GM18507 (cell line): Measurements from ENCODE around the gene ADAMTS17.

Source experiments
- DNase-seq: peaks from one replicate; pipeline ENCODE4 v3.0.0; 2011; ENCODE audit warnings: low read depth; ENCODE audit not compliant: insufficient read length; ENCODE audit errors: extremely low spot score
- FAIRE-seq: peaks from 2 replicates; lab custom pipeline; 2011; peaks lifted over from hg19 to GRCh38; lab: Jason Lieb, UNC

Gene ADAMTS17

DNA sequence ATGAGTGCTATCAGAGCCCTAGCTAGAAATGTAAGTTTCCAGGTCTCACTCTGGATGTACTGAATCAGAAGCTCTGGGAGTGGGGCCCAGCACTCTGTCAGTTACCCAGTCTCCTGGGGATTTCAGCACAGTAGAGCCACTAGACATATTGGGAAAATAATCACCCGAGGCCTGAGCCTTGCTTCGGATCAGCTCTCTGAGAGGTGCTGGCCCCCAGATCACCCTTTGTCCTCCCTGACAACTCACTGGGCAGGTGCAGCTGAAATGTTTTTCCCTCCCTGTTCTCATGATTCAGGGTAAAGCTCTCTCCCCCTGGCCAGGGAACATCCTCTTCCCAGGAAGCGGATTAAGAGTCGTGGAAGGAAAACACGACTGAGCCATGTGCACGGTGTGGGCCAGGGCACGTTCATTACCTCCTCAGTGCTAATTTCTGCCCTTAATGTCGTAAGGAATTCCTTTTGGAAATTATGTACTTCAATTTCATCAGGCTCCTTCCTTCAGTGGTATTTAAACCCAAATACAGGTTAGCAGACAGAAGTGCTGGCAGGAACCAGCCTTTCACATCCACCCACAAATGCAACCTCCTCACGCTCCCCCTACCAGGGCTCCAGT lies 311.8 kb downstream of the ADAMTS17 start:
- DNase-seq (no peak), FAIRE-seq (no peak)

DNA sequence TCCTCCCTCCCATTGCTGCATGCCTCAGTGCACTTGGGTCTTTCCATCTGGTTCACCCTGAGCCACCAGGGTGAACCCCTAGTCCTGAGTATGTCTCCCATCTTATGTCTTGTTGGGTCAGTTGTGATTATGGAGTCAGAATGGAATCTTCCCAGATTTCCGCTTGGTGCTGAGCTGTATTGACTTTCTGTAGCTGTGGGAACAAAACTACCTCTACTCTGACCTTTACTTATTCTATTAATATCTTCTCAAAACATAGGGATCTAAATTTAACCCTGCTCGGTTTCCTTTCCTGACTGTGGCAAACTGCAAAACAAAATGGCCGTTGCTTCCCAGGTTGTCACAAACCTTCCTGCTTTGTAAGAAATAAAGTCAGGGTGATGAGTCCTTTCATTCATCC lies 312.7 kb downstream of the ADAMTS17 start:
- DNase-seq = no peak
- no peak for FAIRE-seq

DNA sequence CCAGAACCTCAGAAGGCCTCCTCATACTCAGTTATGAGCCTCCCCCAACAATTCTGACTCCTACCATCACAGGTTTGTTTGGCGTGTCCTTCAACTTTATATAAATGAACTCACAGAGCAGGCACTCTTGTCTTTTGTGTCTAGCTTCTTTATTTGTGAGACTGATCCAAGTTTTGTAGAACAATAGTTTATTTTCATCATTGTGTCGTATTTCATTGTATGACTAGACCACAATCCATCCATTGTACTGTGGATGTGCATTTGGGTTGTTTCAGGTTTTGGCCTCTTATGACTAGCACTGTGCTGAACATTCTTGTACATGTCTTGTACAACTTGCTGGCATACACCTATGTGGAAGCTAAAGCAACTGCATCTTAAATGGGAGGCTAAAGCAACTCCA lies 315.7 kb downstream of the ADAMTS17 start:
- FAIRE-seq = no peak
- no peak for DNase-seq

DNA sequence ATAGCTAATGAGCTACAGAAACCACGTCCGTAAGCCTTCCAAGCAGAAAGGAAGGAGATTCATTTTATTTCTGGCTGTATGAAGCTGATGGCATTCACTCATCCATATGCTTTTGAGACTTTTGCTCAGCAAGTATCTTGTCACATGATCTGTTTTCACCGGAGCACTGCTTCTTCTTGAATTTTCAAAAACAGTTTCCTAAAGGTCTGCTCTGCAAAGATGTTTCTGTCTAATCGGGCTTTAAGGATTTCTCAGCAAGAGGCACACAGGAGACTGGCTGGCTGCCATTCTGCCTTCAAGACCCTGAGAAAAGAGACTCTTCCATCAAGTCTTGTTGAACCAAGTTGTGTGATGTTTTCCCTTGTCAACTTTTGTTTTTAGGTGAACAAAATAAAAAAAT lies 319.0 kb downstream of the ADAMTS17 start:
- DNase-seq (no peak), FAIRE-seq (no peak)

DNA sequence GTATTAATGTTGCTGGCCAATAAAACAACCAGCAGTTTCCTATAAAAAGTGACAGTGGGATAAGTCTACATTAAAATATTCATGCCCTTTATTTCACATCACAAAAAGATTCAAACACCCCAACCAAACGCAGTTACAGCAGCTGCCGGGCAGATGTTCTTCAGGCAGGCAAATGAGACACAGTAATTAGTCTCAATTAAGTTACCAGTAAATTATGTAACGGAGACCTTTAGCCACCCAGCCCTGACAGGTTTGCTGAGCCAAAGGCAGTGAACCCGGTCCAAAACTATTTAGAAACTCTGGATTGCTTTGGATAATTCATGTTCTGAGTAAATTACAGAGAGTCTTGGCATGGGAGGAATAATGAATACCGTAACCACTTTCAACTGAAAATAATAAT lies 319.4 kb downstream of the ADAMTS17 start:
- DNase-seq (no peak), FAIRE-seq (no peak)

DNA sequence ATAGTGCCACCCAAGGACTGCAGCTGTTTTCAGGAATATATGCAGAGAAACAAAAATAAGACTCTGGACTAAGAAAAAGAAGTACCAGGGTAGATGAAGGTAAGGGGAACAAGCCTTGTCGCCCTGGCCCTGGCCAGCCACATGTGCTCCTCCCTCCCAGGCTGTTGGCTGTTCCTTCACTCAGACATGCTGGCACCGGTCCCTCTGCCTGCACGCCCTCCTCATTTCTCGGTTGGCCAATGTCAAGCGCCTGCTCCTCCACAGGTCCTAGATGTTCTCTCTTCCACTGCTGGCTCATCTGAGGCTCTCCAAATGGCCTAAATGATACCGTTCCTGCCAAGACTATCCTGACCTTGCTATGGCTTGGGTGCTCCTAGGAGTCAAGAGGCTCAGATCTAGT lies 320.1 kb downstream of the ADAMTS17 start:
- no peak for FAIRE-seq

DNA sequence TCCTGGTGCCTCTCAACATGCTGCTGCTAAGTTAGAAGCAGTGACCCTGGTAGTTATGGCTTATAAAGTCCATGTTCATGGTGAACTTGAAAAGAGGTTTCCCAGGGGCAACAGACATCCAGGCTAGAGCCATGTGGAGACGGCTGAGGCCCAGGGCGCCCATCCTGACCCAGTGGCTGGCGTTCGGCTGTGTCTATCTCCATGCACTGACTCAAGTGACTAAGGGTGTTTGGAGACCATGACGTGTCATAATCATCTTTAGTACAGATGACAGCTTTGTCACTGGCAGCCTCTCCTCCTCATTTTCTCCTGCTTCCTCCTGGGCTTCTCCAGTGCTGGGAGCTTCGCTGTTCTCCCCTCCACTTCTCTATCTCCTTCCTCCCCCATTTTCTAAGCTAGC lies 321.2 kb downstream of the ADAMTS17 start:
- FAIRE-seq (no peak), DNase-seq (no peak)

More for the DNA sequence above, 320.1 kb downstream of the ADAMTS17 start:
- DNase-seq = no peak

DNA sequence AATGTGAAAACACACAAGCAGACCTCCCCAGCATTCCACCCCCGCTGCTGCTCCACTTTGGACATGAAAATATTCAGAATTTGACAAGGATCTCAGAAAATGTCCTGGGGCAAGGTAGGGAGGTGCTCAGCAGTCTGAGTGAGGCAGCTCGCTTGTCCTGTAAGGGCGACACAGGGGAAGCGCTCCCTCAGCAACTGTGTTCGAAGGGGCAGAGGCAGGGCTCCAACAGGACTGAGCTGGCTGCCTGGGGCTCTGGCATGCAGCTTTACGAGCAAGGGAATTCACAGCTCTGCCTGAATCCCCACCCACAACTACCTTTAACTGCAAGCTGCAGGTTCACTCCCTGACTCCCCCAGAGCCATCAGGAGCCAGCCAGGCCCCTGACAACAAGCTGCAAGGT lies 321.6 kb downstream of the ADAMTS17 start:
- FAIRE-seq = no peak
- DNase-seq = no peak

DNA sequence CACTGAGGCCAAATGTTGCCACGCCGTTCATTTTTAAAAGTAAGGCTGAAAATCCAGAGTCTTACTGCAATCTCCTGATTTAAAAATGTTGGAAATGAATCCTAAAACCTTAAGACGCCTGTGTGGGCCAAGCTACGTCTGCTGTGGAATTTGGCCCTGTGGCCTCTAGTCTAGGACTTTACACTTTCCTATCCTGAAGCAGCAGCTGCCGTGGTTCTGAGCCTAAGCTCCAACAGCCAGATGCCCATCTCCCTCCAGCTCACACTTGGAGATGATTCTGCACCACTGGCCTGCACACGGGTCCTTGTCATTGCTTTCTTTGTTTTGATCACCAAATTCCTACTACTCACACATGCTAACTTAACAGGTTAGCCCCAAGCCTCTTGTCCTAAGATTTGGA lies 322.2 kb downstream of the ADAMTS17 start:
- FAIRE-seq = no peak

DNA sequence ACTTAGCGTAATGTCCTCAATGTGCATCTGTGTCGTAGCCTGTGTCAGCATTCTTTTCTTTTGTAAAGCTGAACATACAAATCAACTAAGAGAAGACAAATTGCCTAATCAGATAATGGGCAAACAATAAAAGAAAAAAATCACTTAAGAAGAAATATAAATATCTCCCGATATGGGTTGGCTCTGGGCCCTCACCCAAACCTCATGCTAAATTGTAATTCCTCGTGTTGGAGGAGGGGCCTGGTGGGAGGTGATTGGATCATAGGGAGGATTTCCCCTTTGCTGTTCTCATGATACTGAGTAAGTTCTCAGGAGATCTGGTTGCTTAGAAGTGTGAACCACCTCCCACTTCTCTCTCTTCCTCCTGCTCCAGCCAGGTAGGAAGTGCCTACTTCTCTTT lies 323.6 kb downstream of the ADAMTS17 start:
- FAIRE-seq = no peak
- no peak for DNase-seq

More for the DNA sequence above, 322.2 kb downstream of the ADAMTS17 start:
- no peak for DNase-seq

DNA sequence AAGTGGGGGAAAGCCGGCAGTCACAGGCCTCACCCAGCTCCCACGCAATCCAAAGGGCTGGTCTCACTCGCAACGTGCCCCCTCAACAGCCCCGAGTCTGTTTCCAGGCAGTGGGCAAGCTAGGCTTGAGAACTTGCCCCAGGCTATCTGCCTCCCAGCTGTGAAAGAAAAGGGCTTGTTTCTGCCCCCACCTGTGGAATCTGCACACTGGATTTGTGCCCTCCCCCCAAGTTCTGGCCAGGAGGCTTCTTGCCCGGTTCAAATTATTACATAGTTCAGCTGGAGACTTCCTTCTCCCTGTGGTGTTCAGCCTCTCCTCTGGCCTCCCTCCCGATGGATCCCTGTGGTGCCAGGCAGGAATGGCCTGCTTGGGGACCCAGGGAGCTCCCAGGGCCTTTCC lies 324.6 kb downstream of the ADAMTS17 start:
- no peak for FAIRE-seq
- no peak for DNase-seq

DNA sequence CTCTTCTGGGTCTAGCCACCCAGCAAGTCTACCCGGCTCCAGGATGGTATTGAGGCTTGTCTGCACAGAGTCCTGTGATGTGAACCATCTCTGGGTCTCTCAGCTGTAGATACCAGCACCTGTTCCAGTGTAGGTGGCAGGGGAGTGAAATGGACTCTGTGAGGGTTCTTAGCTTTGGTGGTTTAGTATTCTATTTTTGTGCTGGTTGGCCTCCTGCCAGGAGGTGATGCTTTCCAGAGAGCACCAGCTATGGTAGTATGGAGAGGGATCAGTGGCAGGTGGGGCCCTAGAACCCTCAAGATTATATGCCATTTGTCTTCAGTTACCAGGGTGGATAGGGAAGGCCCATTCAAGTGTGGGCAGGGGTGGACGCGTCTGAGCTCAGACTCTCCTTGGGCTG lies 325.1 kb downstream of the ADAMTS17 start:
- no peak for DNase-seq
- no peak for FAIRE-seq

DNA sequence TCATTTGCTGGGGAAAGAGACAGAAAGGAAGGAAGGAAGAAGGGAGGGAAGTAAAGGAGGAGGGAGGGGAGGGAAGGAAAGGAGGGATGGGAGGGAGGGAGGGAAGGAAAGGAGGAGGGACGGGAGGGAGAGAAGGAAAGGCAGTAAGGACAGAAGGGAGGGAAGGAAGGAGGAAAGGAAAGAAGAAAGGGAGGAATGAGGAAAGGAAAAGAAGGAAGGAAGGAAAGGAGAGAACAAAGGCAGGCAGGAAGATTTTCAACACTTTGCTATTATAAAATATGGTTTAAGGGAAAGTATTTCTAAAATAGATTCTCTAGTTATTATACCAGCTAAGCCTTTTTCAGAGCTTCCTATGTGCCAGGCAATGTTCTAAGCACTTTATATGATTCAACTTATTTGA lies 330.5 kb downstream of the ADAMTS17 start:
- FAIRE-seq = no peak
- DNase-seq = no peak

DNA sequence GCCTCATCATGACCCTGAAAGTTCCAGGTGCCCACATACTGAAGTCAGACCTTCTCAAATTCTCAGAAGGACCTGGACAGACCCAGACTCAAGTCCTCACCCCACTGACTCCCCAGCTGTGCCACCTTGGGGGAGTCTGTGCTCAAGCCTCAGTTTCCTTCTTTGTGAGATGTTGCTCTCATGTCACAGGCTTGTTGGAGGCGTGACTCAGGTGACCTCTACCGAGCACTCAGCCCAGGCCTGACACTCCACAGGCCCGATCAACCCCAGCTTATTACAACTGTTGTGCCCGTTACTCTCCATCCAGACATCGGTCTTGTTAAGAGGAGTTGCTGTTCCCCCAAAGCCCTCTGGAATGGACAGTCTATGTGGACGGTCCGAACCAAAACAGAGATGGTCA lies 332.4 kb downstream of the ADAMTS17 start:
- FAIRE-seq (no peak), DNase-seq (no peak)

DNA sequence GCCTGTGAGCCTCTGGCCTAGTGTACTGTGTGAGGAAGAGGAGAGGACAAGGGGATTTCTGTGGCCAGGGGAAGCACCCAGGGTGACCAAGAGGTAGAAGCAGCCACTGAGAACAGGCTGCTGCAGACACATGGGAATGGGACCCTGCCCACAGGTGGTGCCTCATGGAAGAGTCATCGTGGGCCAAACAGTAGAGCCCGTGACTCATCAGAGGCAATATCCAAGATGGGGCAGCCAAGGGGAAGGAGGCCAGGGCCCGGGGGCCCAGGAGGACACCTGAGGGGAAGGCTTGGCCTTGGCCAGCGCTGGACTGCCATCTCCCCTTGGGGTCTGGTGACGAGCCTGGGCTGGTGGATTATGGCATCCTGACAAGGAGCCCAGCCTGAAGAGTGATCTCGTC lies 333.5 kb downstream of the ADAMTS17 start:
- FAIRE-seq (no peak), DNase-seq (no peak)

DNA sequence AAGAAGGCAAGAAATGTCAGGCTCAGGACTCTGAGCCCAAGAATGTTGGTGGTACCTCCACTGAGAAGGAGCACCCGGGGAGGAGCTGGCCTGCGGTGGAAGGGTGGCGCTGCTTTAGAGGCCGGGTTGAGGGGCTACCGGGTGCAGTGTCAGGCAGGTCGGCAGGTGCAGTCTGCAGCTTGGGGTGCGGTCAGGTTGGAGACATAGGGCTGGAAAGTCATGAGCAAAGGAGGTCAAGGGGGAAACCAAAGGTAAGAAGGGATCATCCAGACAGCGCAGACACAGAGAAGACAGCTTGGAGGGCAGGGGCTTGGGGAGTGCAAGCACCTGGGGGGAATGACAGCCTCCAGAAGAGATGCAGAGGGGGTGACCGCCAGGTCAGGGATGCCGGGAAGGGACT lies 334.2 kb downstream of the ADAMTS17 start:
- DNase-seq (no peak), FAIRE-seq (no peak)

DNA sequence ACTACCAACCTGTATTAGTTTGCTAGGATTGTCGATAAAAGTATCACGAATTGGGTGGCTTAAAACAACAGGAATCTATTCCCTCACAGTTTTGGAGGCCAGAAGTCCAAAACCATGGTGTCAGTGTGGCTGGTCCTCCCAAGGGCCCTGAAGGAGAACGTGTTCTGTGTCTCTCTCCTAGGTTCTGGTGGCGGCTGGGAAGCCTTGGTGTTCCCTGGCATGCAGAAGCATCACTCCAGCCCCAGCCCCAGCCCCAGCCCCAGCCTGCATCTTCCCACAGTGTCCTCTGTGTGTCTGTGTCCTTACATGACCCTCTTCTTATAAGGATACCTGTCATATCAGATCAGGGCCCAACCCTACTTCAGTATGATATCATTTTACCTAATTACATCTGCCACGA lies 336.1 kb downstream of the ADAMTS17 start:
- FAIRE-seq (no peak), DNase-seq (no peak)

DNA sequence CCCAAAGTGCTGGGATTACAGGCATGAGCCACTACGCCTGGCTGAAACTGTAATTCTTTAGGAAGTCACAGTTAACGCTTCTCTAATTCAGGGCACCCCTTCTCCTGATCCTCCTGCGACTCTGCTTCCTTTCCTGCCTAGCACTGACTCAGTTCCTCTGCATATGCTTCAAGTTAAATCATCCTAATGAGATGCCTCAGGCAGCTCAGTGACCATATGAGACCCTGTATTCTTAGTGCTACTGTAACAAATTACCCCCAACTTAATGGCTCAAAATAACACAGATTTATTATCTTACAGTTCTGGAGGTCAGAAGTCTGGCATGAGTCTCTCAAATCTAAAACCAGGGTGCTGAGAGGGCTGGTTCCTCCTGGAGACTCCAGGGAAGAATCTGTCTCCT lies 336.8 kb downstream of the ADAMTS17 start:
- FAIRE-seq = no peak
- no peak for DNase-seq

DNA sequence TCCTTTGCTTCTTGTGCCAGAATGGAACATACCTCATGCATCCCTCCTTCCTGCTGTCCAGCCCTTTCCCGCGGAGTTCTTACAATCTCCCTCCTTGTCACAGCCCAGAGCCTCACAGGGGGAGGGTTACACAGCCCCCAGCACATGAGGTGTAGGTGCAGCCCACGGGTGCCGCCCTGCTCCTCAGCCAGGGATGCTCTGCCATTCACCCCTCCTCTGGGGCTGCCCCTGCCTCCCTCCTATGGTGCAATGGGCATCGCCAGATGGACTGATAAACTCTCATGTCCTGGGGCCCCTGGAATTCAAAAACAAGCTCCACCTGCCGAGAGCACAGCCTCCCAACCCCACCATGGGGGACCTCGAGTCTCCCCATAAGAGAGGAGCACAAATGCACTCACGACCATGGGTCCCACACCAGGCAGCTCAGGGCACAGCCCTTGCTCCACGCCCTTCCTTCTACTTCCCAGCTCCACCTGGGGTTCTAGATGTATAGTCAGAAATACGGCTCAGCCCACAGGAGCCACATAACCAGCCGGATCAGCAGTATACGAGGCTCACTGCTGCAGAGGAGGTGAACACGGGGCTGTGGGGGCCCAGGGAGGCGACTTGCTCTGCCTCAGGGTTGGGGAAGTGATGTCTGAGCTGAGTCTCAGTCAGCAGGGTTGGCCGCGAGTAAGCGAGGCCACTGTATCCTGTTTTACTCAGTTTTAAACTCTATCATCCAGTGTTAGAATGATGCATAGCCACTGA lies 338.8 kb downstream of the ADAMTS17 start:
- no peak for DNase-seq
- no peak for FAIRE-seq

DNA sequence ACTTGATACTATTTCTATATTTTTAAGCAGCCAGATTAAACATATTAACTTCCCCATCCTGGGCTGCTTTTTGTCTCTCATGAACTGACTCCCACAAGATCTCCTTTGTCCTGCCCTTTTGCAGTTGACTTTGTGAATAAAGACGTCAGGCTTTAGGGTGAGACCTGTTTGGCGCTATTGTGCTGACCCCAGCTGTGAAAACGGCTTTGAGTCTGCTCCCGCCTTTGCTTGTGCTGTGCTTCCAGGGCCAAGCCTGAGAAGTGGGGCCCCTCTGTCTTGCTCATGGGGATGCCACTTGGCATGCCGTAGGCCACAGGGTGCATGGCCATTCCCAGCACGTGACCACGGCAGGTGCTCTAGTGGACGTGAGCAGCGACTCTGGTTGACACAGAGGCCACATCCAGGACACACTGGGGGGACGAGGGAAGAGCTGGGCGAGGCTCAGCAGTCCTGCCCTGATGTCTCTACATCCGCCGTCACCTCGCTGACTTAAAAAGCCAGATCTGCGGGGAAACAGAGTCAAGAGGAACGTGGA lies 339.6 kb downstream of the ADAMTS17 start:
- FAIRE-seq = no peak
- DNase-seq = no peak

DNA sequence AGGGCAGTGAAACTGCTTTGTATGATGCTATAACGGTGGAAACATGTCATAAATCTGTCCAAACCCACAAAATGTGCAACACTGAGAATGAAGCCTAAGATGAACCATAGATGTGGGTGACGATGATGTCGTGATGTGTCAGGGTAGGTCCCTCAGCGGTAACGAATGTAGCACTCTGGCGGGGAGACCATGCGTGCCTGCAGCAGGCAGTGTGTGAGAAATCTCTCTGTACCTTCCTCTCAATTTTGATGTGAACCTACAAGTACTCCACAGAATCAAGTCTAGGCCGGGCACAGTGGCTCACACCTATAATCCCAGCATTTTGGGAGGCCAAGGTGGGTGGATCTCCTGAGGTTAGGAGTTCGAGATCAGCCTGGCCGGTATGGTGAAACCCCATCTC lies 340.4 kb downstream of the ADAMTS17 start:
- FAIRE-seq = no peak

More for the DNA sequence above, 340.4 kb downstream of the ADAMTS17 start:
- no peak for DNase-seq
